Natural killer cell (primary cell): ENCODE results near the gene FAM180B. TPM values are rescaled to one million over a fixed set of nuclear protein-coding genes. Genes with fewer than 3 reads are reported as not detected.
"Not testable (repeated sequence)": the region's sequence is repeated elsewhere in the genome, so short reads cannot be mapped to it uniquely, and the experiment has no call there.

ENCODE experiments used
- ATAC-seq, 3 donors: fragments of 150-1000 bp in 2 of 3; fragments of 200-7000 bp in 1 of 3; cut with Tn5 transposase; 1 replicate in 1 of 3; 2 replicates in 2 of 3; pipeline ENCODE4 v1.10.0; 2021; ENCODE audit warnings: mild to moderate bottlenecking in 2 of 3, moderate library complexity in 2 of 3
- DNase-seq, 2 donors: peaks; one replicate each; pipeline versions ENCODE4 v3.0.0 to v3.0.0-alpha.2; 2013 to 2021; ENCODE audit warnings: mixed read lengths in 1 of 2
- H3K27ac ChIP-seq: one replicate; pipeline ENCODE4 v1.5.1; 2013; ENCODE audit warnings: mild to moderate bottlenecking, low read length
- H3K27me3 ChIP-seq: one replicate; pipeline ENCODE4 v1.6.1; 2013; ENCODE audit warnings: low read length; ENCODE audit not compliant: control insufficient read depth, insufficient read depth
- H3K36me3 ChIP-seq: one replicate; pipeline ENCODE4 v1.6.1; 2013; ENCODE audit warnings: low read length; ENCODE audit not compliant: control insufficient read depth, insufficient read depth
- H3K4me1 ChIP-seq: one replicate; pipeline ENCODE4 v1.6.1; 2013; ENCODE audit warnings: low read length; ENCODE audit not compliant: control insufficient read depth, insufficient read depth
- H3K4me3 ChIP-seq: one replicate; pipeline ENCODE4 v1.5.1; 2013; ENCODE audit warnings: low read length
- H3K9me3 ChIP-seq: one replicate; pipeline ENCODE4 v1.6.1; 2013; ENCODE audit warnings: low read length; ENCODE audit not compliant: control insufficient read depth, insufficient read depth
- H3K27ac Mint-ChIP-seq, 2 donors: one replicate each; pipeline ENCODE4 v1.8.0; 2022; ENCODE audit warnings: mild to moderate bottlenecking in 2 of 2, mixed read lengths in 2 of 2, moderate library complexity in 1 of 2
- H3K27me3 Mint-ChIP-seq, 2 donors: one replicate each; pipeline ENCODE4 v1.8.0; 2022; ENCODE audit warnings: low read depth in 2 of 2, mixed read lengths in 2 of 2
- H3K36me3 Mint-ChIP-seq: one replicate; pipeline ENCODE4 v1.8.0; 2022; ENCODE audit warnings: mixed read lengths
- H3K4me1 Mint-ChIP-seq, 2 donors: one replicate each; pipeline ENCODE4 v1.8.0; 2022; ENCODE audit warnings: mixed read lengths in 2 of 2
- H3K4me3 Mint-ChIP-seq: one replicate; pipeline ENCODE4 v1.8.0; 2022; ENCODE audit warnings: mild to moderate bottlenecking, moderate library complexity, mixed read lengths
- H3K9me3 Mint-ChIP-seq, 2 donors: one replicate each; pipeline ENCODE4 v1.8.0; 2022; ENCODE audit warnings: mixed read lengths in 2 of 2
- CTCF ChIP-seq: fragments of 200-600 bp; IDR thresholded peaks from one replicate; pipeline ENCODE4 v1.8.0; 2022; ENCODE audit warnings: antibody characterized with exemption
- WGBS: methylation state at CpG from one replicate; pipeline ENCODE4 v1.1.7; 2013; ENCODE audit warnings: missing lambda C conversion rate; ENCODE audit not compliant: insufficient coverage; 5-methylcytosine and 5-hydroxymethylcytosine counted together
- intact Hi-C: fragments of 100-400 bp; cut with micrococcal nuclease; formaldehyde crosslinking; loops from one replicate; pipeline ENCODE4 v1.14.2; 2022
- total RNA-seq, 4 donors: library from RNA; stranded (reverse); fragments of 120-200 nt in 1 of 4; gene quantifications; one replicate each; pipeline versions ENCODE4 v1.2.3 to v1.2.4, GENCODE V29; 2013 to 2022

The FAM180B gene
- total RNA-seq, 3 donors from 2014 or later (not counting 1 experiment from before 2014, with no cell fraction given) = 0.25 TPM; not detected in 2

- no peak overlapping the region for H3K27ac ChIP-seq
- peaks cover 12% of the 10 kb centered on the region for H3K4me1 ChIP-seq
- peaks cover 16% of the 10 kb centered on the region for H3K36me3 Mint-ChIP-seq
- H3K4me3 ChIP-seq = no peak overlapping the region
- no peaks in the 10 kb centered on the region for H3K27me3 ChIP-seq
- no peak overlapping the region for H3K27ac Mint-ChIP-seq
- intact Hi-C loops = no loop called here
- H3K9me3 Mint-ChIP-seq = no peaks in the 10 kb centered on the region
- no peak for TF ChIP-seq CTCF
- no peak overlapping the region for H3K4me3 Mint-ChIP-seq
- no peak for ATAC-seq
- WGBS = 100% methylated on average over 1 of the region's 2 CpGs
- H3K9me3 ChIP-seq = no peaks in the 10 kb centered on the region
- DNase-seq = no peak
- peaks cover 0 to 3% of the 10 kb centered on the region in 2 donors for H3K27me3 Mint-ChIP-seq
- H3K36me3 ChIP-seq = peaks cover 44% of the 10 kb centered on the region
- H3K4me1 Mint-ChIP-seq = peaks cover 11 to 14% of the 10 kb centered on the region in 2 donors
Observed at GRCh38 chr11:47620836-47621378, 34.4 kb downstream of the FAM180B start.

- peaks cover 13% of the 10 kb centered on the region for H3K36me3 Mint-ChIP-seq
Observed at GRCh38 chr11:47626234-47626633, 39.8 kb downstream of the FAM180B start.

GRCh38 chr11:47628026-47628425 lies 41.5 kb downstream of the FAM180B start:
- Histone ChIP-seq H3K36me3 (peaks cover 53% of the 10 kb centered on the region), H3K4me1 (no peaks in the 10 kb centered on the region), H3K27ac (no peak overlapping the region), H3K27me3 (no peaks in the 10 kb centered on the region), H3K4me3 (no peak overlapping the region), H3K9me3 (no peaks in the 10 kb centered on the region)
- H3K9me3 Mint-ChIP-seq = no peaks in the 10 kb centered on the region
- no peak overlapping the region for H3K27ac Mint-ChIP-seq
- H3K27me3 Mint-ChIP-seq = no peaks in the 10 kb centered on the region
- H3K4me3 Mint-ChIP-seq = no peak overlapping the region
- DNase-seq (no peak), ATAC-seq (no peak)
- peaks cover 13% of the 10 kb centered on the region for H3K36me3 Mint-ChIP-seq
- no peak for TF ChIP-seq CTCF
- H3K4me1 Mint-ChIP-seq = no peaks in the 10 kb centered on the region
- 98% methylated on average over 4 of the region's 4 CpGs for WGBS
- intact Hi-C loops = no loop called here

More at GRCh38 chr11:47626234-47626633, 39.8 kb downstream of the FAM180B start:
- Histone ChIP-seq H3K36me3 (peaks cover 63% of the 10 kb centered on the region), H3K27me3 (no peaks in the 10 kb centered on the region), H3K4me3 (no peak overlapping the region), H3K27ac (no peak overlapping the region), H3K4me1 (no peaks in the 10 kb centered on the region), H3K9me3 (no peaks in the 10 kb centered on the region)
- ATAC-seq (no peak), DNase-seq (no peak)
- 96% methylated on average over 8 of the region's 8 CpGs for WGBS
- no peaks in the 10 kb centered on the region for H3K27me3 Mint-ChIP-seq
- intact Hi-C loops = no loop called here
- H3K4me1 Mint-ChIP-seq = no peaks in the 10 kb centered on the region
- no peaks in the 10 kb centered on the region for H3K9me3 Mint-ChIP-seq
- no peak for TF ChIP-seq CTCF
- no peak overlapping the region for H3K27ac Mint-ChIP-seq
- no peak overlapping the region for H3K4me3 Mint-ChIP-seq

- Histone ChIP-seq H3K36me3 (peaks cover 49% of the 10 kb centered on the region), H3K27me3 (no peaks in the 10 kb centered on the region), H3K4me3 (no peak overlapping the region), H3K27ac (no peak overlapping the region), H3K9me3 (no peaks in the 10 kb centered on the region), H3K4me1 (no peaks in the 10 kb centered on the region)
- TF ChIP-seq CTCF = no peak
- Mint-ChIP-seq H3K27ac (no peak overlapping the region), H3K36me3 (peaks cover 12% of the 10 kb centered on the region), H3K9me3 (no peaks in the 10 kb centered on the region), H3K27me3 (no peaks in the 10 kb centered on the region), H3K4me1 (no peaks in the 10 kb centered on the region), H3K4me3 (no peak overlapping the region)
- WGBS = 100% methylated on average over 1 of the region's 5 CpGs
- no peak for DNase-seq
- no peak for ATAC-seq
- intact Hi-C loops = no loop called here
Observed at GRCh38 chr11:47631473-47631872, 45.0 kb downstream of the FAM180B start.

DNA sequence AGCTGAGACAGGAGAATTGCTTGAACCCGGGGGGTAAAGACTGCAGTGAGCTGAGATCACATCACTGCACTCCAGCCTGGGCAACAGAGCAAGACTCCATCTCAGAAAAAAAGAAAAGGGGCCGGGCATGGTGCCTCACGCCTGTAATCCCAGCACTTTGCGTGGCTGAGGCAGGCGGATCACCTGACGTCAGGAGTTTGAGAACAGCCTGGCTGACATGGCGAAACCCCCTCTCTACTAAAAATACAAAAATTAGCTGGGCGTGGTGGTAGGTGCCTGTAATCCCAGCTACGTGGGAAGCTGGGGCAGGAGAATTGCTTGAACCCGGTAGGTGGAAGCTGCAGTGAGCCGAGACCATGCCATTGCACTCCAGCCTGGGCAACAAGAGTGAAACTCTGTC lies 49.9 kb downstream of the FAM180B start:
- H3K27me3 Mint-ChIP-seq, H3K4me1 Mint-ChIP-seq, H3K4me3 Mint-ChIP-seq, H3K36me3 Mint-ChIP-seq, H3K27me3 ChIP-seq, ATAC-seq, H3K4me1 ChIP-seq, H3K9me3 Mint-ChIP-seq, H3K27ac Mint-ChIP-seq, intact Hi-C loops, DNase-seq, H3K4me3 ChIP-seq, H3K27ac ChIP-seq, H3K9me3 ChIP-seq: not testable (repeated sequence)
- over 99% methylated on average over 11 of the region's 11 CpGs for WGBS
- peaks cover 40% of the 10 kb centered on the region for H3K36me3 ChIP-seq
